K562 (cell line): ENCODE data around the gene BOLA3. TPM values are rescaled to one million over a fixed set of nuclear protein-coding genes. Genes with fewer than 3 reads are reported as not detected.

Source experiments
- KAT2B ChIP-seq: IDR thresholded peaks from one replicate; pipeline ENCODE4 v1.6.1; 2012; ENCODE audit warnings: low read depth, mild to moderate bottlenecking, control low read depth, inconsistent platforms, low read length, moderate library complexity
- MGA ChIP-seq: fragments of 450-650 bp; IDR thresholded peaks from 2 replicates; pipeline ENCODE4 v1.6.1; 2016; ENCODE audit warnings: mild to moderate bottlenecking, moderate library complexity
- polyA plus RNA-seq, 8 experiments: library from polyadenylated mRNA; depleted of rRNA in 4 of 8; stranded (reverse) in 5 of 8; unstranded in 3 of 8; fragments of >200 nt; fragmentation: Nextera tagmentation in 2 of 8; fragmentation: Illumina TruSeq in 1 of 8; extraction: Ambion mirVana in 2 of 8; extraction: Trizol in 1 of 8; gene quantifications; 2 replicates each; pipeline versions ENCODE4 v1.2.1 to v1.2.3, GENCODE V29; 2011 to 2014; ENCODE audit warnings: inconsistent platforms in 1 of 8, missing spikeins in 1 of 8
- total RNA-seq, 7 experiments: library from RNA; depleted of rRNA in 6 of 7; stranded (reverse); fragments of >200 nt in 6 of 7; fragmentation: Illumina TruSeq in 2 of 7; extraction: Trizol in 2 of 7; gene quantifications; 2 replicates each; pipeline versions ENCODE4 v1.2.1 to v1.2.3, GENCODE V29; 2011 to 2021; ENCODE audit warnings: low replicate concordance in 1 of 7

Gene BOLA3
- total and polyA plus RNA-seq, 9 of the 15 experiments (the other 6 are each of a cell fraction or from before 2014, with no cell fraction given): 149 to 619 (median 255) TPM

GRCh38 chr2:74119339-74119738 is 28.4 kb downstream of the BOLA3 start (continued):
- TF ChIP-seq MGA: no peak
- no peak for TF ChIP-seq KAT2B
